HG03575 (cell line): Measurements from ENCODE around the gene MECR.
"Not testable (repeated sequence)": the region's sequence is repeated elsewhere in the genome, so short reads cannot be mapped to it uniquely, and the experiment has no call there.

Experiments used
- ATAC-seq: cut with Tn5 transposase; IDR thresholded peaks from one replicate; pipeline ENCODE4 v1.9.1; 2021; ENCODE audit not compliant: unreplicated experiment, insufficient number of reproducible peaks, low FRiP score; ENCODE audit errors: extremely low read depth

The MECR gene

DNA sequence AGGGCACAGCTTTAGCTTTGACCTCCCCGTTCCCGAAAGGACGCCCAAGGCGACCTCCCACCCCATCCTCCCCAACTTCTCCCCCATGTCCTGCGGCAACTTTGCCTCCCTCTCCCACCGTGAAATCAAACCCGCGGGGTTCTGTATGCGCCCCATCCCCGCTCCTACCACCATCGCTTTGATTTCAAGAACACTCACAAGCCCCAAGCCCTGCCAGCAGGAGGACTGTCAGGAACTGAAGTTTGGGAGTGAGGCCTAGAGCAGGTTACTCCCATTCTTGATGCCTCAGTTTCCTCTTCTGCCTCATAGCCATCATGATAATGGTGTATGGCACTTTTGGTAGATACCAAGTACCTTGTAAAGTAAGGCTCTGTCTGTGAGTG is 7.9 kb upstream of the MECR start:
- no peak for ATAC-seq

DNA sequence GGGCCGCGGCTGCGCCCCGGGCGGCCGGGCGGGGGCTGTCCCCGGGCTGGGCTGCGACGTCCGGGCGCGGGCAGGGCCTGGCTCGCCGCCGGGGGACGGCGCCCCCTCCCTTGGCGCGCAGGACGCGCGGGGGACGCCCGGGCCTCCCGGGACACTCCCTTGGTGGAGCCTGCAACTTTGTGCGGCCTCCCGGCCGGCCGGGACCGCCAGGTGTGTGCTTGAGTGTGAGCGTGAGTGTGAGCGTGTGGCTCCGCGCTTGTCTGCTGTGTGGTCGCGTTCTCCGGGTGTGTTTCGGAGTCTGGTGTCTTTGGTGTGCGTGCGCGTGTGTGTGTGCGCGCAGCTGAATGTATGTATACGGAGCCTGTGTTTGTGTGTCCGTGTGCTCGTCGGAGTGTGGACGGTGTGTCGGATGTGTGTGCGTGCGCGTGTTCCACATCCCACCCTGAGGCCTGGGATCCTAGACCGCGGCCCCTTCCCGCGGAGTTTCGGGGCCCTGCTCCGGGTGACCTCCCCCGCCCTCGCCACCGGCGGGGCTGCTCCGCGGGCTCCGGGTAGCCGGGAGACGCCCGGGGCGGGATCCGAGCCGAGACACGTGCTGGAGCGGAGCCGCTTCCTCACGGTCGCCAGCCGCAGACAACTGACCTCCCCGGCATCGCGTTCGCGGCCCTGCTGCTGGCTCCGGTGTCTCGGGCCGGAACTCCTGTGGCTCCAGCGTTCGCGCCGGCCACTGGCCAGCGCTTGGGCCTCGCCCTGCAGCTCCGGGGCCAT is 7.3 kb upstream of the MECR start:
- ATAC-seq, result no peak

DNA sequence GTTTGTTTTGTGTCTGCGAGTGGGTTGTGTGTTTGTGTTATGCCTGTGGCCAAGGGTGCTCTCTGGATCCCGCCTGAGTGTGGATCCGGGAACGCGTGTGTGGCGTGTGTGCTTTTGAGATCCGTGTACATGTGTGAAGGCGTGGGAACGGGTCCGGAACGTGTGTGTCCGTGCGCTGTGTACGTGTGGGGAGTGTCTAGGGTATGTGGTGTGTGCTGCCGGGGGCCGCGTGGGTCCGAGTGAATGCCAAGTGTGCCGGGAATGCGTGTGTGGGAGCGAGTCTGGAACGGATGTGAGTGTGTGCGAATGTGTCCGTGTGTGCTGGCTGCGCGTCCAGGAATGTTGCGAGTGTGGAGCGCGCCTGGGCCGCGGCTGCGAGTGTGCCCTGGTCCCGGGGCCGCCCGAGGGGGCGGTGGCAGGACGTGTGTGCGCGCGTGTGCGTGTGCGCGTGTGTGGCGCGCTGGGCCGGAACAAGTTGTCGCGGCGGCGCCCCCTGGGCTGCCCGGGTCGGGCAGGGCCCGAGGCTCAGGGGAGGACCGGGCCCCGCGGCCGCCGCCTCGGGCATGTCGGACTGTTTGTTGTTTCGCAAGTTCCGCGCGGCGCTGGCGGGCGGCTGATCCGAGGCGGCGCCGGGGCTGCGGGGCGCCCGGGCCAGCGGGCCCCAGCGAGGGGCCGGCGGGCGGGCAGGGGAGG is 6.5 kb upstream of the MECR start:
- ATAC-seq, result no peak

DNA sequence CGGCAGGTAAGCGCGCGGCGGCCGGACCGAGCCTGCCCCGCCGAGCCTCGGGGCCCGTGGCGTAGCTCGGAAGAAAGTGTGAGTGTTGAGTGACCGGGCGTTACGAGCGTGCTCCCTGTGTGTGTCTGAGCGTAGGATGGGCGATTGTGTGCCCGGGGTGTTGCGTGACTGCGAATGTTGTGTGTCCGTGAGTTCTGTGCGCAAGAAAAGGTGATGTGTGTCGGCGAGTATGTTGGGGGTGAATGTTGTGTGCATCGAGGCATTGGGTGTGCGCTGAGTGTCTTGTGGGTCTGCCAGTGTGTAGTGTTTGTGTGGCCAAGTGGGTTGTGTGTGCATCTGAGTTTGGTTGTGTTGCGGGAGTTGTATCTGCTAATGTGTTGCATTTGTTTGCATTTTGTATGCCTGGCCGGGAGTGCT is 6.0 kb upstream of the MECR start:
- ATAC-seq, result no peak

DNA sequence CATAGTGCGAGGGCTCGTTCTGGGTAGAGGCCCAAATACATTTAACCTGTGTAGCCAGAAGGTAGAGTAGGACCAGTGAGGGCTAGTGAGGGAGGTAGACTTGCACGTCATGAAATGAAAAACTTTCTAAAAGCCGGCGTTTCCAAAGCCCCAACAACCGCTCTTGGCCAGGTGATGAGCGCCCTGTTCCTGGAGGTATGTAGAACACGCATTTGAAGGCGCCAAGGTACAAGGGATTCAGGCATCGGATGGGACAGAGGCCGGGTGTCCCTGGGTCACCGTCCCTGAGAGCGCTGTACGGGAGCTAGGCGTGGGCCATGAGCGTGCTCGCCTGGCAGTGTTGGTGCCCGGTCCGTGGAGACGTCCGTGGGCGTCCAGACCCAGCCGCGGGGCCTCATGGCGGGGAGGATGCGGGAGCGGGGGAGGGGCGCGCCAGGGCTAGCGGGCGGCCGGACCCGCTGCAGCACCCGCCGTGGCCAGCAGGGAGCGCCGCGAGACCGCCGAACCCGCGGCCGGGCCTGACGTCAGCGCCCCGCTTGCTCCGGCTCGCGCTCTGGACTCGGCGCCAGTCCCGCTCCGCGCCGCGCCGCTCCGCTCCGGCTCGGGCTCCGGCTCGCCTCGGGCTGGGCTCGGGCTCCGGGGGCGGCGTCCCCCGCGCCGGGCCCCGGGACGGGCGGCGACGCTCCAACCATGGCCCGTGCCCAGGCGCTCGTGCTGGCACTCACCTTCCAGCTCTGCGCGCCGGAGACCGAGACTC is 5.4 kb upstream of the MECR start, which contains the start of gene PTPRU:
Gene PTPRU (plus strand): TSS at position 568 of the 757 bp plus-strand sequence. CDS start 123 bp downstream, at position 691.
- ATAC-seq, result no peak

DNA sequence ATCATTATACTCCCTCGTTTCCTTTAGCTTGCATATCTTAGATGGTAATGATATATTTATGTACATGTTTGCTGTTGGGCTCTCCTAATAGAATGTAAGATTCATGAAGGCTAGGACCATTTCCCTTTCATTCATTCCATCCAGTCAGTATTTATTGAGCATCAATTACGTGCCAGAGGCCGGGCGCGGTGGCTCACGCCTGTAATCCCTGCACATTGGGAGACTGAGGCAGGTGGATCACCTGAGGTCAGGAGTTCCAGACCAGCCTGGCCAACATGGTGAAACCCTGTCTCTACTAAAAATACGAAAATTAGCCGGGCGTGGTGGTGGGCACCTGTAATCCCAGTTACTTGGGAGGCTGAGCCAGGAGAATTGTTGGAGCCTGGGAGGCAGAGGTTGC is 4.1 kb upstream of the MECR start:
- not testable (repeated sequence) for ATAC-seq

DNA sequence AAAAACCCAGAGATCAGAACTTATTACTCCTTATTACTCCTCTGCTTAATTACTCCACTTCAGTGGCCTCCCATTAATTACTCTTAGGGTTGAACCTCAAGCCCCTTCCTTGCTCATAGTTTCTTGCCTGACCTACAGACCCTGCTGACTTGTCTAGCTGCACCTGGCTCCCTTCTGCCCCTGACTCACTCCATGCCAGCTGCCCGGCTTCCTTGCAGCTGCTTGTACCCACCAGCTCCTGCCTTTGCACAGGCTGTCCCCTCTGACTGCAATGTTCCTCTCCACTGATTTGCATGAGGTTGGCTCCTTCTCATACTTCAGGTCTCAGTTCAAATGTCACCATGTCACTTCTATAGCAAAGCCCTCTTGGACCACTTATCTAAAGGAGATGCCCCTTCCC is 3.7 kb upstream of the MECR start:
- ATAC-seq, result no peak

DNA sequence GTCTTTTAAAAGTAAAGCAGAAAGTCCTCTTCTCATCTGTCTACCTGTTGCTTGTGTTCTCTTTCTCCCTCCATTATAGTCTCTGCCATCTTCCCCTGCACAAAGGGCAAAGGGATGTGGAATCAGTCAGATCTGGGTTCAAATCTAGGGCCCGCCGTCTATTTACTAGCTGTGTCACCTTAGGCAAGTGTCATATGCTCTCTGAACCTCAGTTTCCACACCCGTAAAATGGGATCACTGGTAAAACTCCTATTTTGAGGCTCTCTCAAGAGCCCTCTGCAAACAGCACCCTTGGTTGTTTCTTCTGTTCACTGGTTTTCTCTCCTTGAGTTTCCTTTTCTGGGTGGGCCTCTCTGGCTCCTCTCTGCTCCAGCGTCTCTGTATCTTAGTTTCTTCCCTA is 3.0 kb upstream of the MECR start:
- ATAC-seq, result no peak

DNA sequence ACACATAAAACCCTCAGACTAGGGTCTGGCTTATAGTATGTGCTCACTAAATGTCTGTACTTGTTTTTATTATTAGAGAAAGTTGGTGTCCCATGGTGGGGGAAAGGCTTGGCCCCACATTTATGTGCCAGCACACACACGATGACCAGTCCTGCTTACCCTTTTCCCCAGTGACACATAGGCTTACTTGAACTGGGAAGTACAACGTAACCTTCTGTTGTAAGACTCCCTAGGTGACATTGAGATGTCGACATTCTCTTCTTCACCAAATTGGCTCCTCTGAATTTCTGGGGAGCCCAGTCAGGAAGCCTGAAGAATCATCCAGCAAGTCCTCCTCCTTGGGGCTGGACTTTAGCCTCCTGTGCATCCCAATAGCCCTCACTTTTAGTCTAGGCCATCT is 1.7 kb upstream of the MECR start:
- ATAC-seq, result no peak

DNA sequence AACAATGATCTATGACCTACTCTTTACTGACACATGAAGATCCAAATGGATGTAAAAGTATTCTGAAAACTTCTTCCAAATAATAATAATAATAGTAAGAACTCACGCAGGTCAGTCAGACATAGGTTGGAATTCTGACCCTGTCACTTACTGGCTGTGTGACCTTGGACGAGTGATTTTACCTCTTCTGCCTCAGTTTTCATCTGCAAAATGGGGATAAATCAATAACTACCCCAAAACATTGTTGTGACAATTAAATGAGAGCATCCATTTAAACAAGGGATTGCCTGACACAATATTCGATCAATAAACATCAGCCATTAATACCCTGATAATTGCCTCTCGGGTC is 556 bp downstream of the MECR start:
- no peak for ATAC-seq

DNA sequence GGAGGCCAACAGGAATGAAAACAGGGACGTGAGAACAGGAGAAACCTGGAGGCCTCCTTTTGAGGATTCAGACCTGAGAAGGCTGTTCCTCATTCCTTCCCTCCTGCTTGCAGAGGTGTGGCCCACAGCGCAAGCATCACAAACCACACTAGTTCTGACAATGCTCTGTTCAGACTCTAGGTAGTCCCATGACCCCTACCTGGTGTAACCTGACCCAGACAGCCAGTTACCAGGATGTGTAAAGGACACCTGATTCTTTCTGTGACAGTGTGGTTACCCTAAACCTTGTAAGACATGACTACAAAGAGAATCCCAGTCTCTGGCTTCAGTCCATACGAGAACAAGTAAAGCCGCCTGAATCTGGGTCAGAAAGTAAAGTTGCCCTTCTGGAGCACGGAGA is 3.2 kb downstream of the MECR start:
- ATAC-seq, result no peak

DNA sequence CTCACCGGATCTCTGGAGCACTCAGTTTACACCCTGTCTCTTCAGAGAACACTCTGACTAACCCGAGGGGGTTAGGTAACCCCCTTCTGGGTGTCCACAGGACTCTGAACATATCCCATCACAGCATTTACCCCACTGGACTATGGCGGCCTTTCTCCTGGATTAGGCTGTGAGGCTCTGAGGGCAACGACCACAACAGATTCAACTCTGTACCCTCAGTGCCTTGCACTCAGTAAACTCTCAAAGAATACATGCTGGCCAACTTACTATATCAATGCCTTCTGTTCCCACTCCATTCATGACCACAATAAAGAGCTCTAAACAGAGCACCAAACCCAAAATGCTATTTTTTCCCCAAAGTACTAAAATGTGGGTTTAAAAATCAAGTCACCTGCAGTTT is 5.4 kb downstream of the MECR start:
- ATAC-seq, result no peak

DNA sequence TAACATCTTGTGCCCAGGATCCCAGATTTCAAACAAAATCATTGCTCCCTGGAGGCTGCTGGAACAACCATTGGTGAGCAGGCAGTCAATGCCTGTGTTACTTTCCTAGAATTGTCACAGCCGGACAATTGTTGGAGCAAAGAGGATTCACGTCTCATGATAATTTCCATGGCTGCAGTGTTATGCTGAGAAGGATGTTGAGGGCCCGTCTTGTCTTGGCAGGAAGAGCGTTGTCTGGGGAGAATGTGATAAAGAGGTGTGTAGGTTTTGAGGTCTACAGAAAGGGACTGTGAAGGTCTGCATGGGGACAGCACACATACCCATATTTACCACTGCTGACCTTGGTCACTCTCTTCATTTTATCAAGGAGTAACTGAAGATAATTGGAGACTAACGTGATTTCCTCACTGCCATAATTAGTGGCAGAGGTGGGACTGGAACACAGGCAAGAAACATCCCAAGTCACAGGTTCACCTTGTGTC is 6.3 kb downstream of the MECR start:
- ATAC-seq, result no peak

DNA sequence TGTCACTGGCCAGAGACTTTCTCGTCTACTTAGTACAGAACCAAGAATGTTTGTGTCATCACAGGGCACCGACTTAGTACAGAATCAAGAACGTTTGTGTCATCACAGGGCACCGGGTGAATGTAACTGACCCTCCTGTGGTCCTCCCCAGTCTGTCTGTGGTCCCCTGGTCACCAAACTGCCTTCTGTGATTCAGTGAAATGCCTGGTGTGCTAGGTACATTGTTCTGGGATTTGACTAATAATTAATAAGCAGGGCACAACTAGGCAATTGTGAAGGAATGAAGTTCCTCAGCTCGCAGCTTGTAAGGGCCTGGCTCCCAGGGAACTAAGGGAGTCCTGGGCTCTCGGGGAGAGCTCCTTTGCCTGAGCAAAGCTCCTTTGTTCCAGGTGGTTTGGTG is 7.2 kb downstream of the MECR start:
- no peak for ATAC-seq

DNA sequence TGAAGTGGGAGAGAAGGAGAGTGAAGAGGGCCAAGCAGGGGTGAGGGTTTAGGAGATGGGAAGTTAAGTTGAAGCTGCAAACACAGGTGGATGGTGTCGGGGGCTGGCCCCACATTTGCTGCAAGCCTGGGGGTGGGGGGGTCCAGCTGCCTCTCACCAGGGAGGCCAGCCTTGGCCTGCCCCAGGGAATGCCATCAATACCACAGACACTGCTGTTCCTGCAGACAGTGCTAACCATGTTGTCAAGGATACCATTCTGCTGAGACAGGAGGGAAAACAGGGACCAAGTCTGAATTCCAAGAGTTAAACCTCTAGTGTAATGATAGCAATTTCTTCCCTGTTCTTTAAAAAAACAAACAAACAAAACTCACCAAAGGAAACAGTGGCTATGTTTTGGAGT is 8.0 kb downstream of the MECR start:
- no peak for ATAC-seq

DNA sequence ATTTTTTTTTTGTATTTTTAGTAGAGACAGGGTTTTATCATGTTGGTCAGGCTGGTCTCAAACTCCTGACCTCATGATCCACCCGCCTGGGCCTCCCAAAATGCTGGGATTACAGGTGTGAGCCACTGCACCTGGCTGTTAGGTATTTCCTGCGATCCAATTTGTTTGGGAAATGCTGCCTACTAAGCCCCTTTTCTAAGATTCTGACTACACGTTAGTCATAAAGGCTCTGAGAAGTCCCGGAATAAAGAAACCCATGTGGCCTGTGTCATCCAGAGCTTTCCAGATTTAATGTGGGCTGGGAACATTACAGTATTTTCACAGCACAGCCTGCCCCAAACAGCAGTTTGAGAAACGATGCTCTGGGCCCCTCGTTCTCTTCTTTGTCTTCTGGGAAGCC is 8.5 kb downstream of the MECR start:
- not testable (repeated sequence) for ATAC-seq

DNA sequence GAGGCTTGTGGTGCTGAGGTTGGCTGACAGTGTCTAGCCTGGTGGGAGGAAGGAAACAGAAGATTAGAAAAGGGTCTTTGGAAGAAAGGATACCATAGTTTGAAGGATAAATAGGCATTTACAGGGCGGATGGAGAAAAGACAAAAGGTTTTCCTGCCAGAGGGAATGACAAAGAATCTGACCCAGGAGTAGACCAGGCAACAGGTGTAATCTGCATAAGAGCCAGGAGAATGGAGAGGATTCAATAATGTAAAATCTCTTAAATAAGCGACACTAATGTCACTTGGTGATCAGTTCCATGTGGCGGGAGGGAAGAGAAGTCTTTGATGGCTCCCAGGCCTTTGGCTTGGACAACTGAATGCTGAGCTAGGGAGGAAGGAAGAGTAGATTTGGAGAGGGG is 9.4 kb downstream of the MECR start:
- no peak for ATAC-seq

DNA sequence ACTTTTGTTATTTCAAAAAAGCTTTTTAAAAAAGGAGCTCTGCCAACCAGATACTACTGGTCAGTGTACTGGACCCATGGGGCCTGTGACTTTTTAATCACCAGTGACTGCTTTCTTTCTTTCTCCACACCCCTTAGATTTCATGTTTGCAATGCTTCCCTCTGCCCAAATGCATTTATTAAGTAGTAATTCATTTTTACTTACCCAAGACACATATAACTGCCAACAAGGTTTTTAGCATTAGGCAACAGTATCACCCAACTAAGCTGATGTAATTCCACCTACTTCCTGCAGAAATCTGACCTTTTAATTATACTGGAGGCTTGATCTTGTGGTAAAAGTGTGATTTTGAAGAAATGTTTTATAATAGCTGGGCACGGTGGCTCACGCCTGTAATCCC is 12.5 kb downstream of the MECR start:
- ATAC-seq, result no peak

DNA sequence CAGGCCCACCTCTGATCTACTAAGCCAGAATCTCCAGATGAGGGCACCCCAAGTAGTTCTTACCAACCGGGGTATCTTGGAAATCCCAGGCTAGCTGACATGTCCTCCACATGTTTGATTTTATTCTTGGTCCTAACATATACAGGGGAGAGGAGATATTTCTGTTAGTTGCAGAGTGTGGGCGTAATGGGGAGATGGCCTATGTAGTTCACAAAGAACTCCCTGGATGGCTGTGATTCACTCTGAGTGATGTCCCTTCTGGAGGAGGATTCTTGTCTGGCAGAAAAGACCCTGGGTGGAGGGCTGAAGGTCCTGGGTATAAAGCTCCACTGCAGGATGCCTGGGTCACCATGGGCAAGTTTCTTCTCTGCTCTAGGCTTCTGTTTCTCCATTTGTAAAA is 13.1 kb downstream of the MECR start:
- no peak for ATAC-seq

DNA sequence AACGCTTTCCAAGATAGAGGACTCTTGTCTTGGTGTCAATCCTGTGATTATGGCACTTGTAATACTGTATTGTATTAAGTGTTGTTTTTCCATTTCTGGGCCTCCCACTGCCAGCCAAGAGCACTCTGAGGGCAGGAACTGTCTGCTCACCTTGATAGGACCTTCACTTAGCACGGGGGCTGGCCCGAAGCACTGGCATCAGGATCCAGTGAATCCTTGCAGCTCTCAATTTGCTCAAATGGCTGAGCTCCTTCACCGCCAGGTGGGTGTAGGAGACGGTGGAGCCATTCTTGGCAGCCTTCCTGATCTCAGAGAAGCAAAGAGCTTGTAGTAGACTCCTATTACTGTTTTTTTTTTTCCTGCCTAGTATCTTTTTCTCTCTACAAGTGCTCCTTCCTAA is 17.7 kb downstream of the MECR start:
- no peak for ATAC-seq
